Cardiac septum (tissue), 1 donor: ENCODE data around the gene SMARCC2. TPM values are rescaled to one million over a fixed set of nuclear protein-coding genes. Genes with fewer than 3 reads are reported as not detected.
"Not testable (repeated sequence)": the region's sequence is repeated elsewhere in the genome, so short reads cannot be mapped to it uniquely, and the experiment has no call there.

Source experiments
- DNase-seq: peaks from one replicate; pipeline ENCODE4 v3.0.0-alpha.2; 2020; ENCODE audit warnings: low spot score
- intact Hi-C: fragments of 100-400 bp; cut with DNase I; formaldehyde crosslinking; loops from one replicate; pipeline ENCODE4 v1.14.0; 2022
- total RNA-seq: library from RNA; stranded (reverse); fragmentation: NEBNext Ultra II Directional; extraction: Animal tissue kit (Norgen Biotek cat#: 25700); gene quantifications from one replicate; pipeline ENCODE4 v1.2.1, GENCODE V29; 2021
- donor health status: DM: no; HTN: no; CAD: no.

SMARCC2 gene
- total RNA-seq, 1 donor from 2014 or later = 71.5 TPM

DNA sequence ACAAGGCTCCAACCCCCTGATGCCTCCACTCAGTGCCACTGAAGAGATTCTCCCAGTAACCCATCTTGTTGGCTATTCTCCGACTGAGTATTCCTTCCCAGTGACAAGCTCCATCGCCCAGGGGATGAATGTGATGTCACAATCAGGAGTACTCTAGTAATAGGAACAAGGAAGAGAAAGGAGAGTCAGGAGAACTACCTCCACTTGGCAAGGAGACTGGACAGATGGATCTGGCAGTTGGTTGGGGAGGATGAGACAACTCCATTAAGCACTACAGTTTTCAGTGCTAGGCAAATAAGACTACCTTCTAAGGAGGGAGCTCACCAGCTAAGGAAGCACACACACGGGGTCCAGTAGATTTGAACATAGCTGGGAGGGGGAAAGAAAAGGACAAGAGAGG, 27.2 kb upstream of the SMARCC2 start:
- intact Hi-C loops = no loop called here
- no peak for DNase-seq

DNA sequence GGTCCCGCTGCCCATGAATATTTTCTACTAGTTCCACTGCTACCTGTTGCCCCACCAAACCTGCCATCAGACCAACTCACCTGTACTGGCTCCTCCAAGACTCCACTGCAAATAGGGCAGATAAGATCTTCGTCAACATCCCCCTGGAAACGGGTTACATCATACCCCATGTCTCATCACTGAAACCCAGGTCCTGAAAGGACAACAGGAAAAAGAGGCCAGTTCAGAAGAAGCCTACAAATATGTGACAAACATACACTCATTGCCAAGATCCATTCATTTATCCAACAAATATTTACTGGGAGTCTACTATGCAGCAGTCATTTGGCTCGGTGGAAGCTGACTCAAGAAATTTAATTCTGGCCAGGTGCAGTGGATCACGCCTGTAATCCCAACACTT, 24.6 kb upstream of the SMARCC2 start:
- DNase-seq = no peak
- intact Hi-C loops = no loop called here

DNA sequence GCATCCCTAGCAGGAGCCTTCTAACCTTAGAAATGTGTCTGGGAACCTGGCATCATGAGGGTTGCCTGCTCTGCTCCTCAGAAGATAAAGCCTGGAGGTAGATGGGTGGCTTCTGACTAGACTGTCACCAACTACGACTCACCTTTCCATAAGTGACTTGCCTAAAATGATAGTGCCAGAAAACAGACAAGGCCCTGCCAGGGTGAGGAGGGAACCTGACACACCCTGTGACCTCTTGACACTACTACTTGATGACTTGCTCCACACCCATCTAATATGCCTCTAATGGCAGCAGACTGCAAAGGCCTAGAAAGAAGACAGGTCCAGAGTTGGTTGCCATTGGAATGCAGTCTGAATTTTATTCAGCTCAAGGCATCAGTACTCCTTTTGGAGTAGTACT, 23.1 kb upstream of the SMARCC2 start:
- intact Hi-C loops = no loop called here
- no peak for DNase-seq

DNA sequence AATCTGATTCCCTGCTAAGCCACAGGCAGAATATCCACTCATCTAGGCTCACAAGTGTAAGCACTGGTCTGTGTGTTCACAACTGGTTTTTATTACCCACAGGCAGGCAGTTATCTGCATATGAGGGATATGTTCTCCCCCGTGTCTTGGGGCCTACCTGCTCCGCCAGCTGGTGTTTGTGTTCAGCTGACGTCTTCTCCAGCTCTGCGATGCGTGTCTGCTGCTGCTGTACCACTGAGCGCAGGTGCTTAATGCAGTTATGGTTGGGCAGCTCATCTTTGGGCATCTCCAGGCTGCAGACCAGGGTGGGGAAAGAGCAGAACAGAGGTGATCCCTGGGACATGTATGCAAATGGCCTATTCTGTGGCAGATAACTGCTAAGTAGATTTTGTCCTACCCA, 18.7 kb upstream of the SMARCC2 start:
- intact Hi-C loops = no loop called here
- no peak for DNase-seq

DNA sequence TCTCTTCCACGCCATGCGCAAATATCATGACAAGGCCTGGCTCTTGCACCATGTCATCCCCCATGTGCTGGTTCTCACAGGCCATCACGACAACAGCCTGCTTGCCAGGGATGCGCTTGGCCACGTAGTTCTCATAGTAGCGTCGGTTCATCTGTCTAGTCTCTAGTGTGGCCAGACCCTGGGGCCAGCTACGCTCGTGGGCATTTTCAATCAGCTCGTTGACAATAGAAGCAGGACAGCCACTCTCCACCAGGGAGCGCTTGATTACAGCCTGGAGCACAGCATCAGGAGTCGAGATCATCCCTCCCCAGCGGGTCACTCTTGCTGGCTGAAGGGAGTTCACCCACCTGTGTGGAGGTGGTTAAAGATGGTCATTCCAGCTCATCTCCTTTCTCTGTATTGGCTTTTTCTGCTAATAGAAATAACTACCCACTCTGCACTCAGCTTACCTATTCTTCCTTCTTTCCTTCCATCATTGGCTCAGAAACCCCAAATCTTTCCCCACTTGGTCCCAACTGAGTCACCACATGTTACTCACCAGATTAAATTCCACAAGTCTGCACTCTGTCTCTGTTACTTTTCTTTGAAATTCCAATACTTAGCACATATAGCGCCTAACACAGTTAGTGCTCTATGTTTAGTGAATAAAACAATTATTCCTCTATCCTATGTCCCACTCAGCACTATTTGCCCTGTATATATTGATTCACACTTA, 17.3 kb upstream of the SMARCC2 start:
- no peak for DNase-seq
- intact Hi-C loops = no loop called here

DNA sequence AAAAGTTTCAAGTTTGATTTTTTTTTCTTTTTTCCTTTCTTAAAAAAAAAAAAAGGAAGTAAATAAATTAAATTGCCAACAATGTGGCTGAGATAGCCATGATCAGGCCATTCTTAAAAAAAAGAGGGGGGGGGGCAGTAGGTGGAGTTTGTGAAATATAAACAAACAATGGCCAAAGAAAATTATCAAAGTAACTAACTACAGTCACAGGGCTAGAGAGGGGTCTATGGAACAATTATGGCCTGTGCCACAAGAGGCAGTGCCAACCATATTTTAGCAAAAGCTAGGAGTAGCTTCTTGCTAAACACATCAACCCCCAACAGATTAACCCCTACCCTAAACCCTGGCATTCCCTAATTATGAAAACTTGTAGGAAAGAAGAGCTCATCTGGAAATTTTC, 16.2 kb upstream of the SMARCC2 start:
- no peak for DNase-seq
- intact Hi-C loops = no loop called here

DNA sequence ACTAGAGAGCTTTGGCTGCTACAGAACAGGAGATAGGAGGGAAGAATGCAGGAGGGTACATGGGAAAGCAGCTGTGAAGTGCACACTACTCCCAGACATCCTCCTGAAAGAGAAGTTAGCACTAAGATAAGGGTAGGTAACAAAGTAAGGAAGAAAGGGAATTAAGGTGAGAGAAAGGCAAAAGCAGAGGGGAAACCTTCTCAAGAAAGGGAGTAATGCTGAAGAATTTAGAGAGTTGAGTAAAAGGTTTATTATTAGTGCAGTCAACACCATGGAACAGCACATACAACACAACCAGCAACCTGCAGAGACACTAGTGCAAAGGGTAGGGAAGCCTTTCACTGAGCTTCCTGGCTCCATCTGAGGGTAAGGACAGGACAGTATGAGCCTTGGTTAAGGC, 15.0 kb upstream of the SMARCC2 start:
- no peak for DNase-seq
- intact Hi-C loops = no loop called here

DNA sequence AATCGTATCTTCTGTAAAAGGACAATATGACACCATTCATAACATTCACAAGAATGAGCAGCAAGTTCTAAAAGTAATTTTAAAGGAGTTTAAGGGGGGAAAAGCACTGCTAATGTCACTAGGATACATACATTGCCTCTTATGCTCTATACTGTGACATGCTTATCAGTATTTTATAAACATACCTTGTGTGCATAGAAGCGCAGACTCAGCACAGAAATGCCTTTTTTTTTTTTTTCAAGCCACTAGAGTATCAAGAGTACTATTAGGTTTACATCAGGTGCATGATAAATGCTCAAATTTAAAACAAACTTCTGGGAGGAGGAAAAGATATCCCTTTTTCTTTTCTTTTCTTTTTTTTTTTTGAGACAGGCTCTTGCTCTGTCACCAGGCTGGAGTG, 13.6 kb upstream of the SMARCC2 start:
- DNase-seq = no peak
- intact Hi-C loops = no loop called here

DNA sequence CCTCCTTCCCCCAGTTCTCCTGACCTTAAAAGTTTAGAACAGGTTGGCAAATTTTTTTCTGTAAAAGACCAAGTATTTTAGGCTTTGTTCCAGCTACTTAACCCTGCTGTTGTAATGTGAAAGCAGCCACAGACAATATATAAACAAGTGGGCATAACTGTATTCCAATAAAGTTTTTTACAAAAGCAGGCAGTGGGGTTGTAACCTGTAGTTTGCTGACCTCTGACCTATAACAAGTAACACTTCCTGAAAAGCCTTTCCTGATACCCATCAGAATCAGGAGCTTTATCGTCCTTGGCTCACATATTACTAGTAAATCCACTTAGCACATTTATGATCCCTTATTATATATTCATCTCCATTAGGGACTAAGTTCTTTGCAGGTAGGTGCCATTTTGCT, 13.1 kb upstream of the SMARCC2 start:
- intact Hi-C loops = no loop called here
- no peak for DNase-seq

DNA sequence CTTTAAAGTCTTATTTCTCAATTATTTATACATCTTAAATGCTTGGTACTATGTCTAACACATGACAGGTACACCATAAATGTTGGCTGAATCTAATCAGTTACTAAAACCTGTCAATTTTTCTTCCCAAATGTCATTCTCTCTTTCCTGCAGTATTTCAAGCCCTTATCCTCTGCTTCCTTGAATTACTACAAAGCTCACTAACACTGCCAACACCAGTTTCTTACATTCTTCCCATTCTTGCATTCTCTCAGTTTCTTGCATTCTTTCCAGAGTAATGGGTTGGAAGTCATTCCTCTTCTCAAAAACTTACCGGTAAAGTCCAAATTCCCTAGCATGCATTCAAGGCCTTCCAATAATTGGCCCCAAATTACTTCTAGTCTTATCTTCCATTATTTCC, 9.6 kb upstream of the SMARCC2 start:
- no peak for DNase-seq
- intact Hi-C loops = no loop called here

DNA sequence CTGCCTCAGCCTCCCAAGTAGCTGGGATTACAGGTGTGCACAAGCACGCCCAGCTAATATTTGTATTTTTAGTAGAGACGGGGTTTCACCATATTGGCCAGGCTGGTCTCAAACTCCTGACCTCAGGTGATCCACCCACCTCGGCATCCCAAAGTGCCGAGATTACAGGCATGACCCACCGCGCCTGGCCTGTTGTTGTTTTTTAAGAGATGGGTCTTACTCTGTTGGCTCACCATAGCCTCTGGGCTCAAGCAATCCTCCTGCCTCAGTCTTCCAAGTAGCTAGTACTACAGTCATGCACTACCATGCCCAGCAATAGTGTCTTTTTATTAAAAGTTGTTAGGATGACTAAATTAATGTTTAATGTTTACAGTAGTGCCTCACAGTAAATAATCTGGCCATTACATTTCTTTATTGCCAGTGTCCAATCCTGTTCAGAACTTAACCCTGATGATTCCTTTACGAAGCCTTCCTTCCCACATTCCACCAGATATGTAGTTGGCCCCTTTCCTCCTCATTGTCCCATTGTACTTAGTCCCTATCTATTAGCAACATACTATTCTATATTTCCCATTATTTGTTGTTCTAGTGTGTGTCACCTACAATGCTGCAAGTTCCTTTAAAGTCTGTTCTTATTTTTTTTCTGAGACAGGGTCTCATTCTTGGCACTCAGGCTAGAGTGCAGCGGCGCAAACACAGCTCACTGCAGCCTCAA, 8.8 kb upstream of the SMARCC2 start:
- intact Hi-C loops = no loop called here

DNA sequence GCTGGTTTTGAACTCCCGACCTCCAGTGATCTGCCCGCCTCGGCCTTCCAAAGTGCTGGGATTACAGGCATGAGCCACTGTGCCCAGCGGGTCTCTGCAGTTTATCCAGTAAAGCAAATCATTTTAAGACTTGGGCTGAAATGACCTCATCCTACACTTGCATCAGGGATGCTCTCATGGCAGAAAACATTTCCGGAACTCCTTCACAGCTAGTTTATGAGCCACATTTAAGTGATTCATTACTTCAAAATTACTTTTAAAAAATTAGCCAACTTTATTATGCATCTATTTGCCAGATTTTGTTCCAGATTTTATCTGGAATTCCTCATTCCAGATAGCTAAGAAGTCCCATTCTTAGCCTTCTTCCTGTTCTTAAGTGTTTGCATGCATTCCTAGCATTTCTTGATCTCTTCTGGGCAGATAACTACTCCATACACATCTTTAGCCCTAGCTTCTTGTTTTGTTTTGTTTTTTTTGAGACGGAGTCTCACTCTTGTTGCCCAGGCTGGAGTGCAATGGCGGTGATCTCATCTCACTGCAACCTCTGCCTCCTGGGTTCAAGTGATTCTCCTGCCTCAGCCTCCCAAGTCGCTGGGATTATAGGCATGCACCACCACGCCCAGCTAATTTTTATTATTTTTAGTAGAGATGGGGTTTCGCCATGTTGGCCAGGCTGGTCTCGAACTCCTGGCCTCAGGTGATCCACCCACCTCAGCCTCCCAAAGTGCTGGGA, 7.7 kb upstream of the SMARCC2 start:
- DNase-seq, intact Hi-C loops: not testable (repeated sequence)

More for the DNA sequence above, 8.8 kb upstream of the SMARCC2 start:
- DNase-seq = no peak

DNA sequence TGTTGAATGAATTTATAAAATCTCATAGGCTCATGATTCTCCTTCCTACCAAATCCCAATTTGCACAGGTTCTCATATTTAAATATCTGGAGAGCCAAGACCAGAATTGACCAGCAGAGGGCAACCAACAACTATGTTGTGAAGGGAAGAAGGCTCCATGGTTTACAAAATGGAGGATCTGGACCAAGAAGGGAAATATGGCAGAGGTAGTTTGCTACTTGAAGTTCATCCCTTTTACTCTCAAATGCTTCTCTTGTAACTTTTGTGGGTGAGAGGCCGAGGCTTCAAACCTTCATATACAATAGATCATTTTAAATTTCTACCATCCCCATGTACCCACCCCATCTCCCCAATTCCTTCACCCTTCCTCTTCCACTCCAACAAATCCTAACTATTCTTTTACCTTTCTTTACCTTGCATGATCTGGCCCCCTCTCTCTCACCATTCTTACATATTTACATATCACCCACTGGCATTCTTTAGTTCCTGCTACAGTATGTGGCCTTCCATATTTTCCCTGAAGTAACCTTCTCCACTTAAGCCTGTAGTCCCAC, 3.8 kb upstream of the SMARCC2 start:
- intact Hi-C loops = loop anchor here (1.0 to 5.0 kb wide), 2 partner anchors 31 to 274 kb away; partner anchors contain the start of genes NABP2 and SPRYD4
- no peak for DNase-seq

DNA sequence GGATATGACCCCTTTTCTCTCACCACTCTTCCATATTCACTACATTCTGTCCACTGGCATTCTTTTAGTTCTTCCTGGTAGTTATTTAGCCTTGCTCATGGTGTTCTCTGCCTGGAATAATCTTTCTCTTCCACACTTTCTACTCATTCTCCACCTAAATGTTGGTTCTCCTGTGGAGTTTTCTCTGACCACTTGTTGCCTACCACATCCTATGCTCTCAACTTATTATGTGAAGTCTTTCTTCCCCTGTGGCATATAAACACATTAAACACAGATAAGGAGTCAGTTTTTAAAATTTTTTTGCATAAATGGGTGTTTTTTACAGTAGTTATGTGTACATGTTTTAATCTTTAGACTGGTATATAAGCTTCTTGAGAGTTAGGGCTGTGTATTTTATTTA, 3.3 kb upstream of the SMARCC2 start:
- intact Hi-C loops = loop anchor here (5.0 kb wide), 1 partner anchor 275 kb away; the partner anchor contains the start of gene SPRYD4
- no peak for DNase-seq

DNA sequence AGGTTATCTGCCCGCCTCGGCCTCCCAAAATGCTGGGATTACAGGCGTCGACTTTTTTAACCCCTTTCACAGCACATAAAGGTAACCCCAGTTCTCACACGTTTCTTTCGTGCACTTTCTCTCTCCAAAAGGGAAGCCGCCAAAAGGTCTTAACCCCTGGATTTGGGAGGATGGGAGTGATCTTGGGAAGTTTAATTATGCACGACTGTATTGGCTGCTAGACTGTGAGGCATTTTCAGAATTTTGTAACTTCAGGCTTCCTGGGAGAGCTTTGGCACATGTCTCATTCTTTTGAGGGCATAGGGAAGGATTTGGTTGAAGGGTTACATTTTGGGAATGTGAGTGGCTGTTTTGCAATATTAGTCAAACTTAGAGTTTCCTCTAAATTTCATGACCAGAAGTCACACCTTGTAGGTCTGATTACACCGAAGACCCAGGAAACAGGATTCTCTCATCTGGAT, 1.4 kb upstream of the SMARCC2 start:
- intact Hi-C loops = loop anchor here (5.0 kb wide), 1 partner anchor 277 kb away; the partner anchor contains the start of gene SPRYD4
- DNase-seq = no peak

DNA sequence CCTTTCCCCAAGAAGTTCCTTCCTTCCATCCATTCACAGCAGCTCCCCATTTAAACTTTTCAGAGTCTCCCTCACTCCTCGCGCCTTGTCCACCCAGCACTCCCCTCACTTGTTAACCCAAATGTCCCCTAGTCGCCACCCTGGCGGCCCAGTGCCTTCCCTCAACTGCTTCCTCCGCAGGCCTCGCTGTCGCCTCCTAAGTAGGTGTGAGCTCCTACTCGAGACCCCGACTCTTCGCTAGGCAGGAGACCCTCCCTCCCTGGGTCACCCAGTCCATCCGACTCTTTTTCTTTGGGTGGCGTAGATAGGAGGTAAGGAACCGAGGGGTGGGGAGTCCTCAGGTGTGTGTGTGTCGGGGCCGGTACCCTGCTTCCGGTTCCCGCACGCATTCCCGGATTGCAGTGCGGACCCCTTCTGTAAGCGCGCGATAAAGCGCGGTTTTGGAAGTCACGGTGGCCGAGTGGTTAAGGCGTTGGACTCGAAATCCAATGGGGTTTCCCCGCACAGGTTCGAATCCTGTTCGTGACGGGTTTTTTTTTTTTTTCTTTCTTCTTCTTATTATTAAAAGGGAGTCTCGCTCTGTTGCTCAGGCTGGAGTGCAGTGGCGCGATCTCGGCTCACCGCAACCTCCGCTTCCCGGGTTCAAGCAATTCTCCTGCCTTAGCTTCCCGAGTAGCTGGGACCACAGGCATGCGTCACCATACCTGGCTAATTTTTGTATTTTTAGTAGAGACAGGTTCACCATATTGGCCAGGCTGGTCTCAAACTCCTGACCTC, 823 bp upstream of the SMARCC2 start:
- DNase-seq = peak; percentile 78
- intact Hi-C loops = loop anchor here (1.0 to 5.0 kb wide), 4 partner anchors 31 to 277 kb away; partner anchors contain the start of genes MYL6, SPRYD4 and ZC3H10

DNA sequence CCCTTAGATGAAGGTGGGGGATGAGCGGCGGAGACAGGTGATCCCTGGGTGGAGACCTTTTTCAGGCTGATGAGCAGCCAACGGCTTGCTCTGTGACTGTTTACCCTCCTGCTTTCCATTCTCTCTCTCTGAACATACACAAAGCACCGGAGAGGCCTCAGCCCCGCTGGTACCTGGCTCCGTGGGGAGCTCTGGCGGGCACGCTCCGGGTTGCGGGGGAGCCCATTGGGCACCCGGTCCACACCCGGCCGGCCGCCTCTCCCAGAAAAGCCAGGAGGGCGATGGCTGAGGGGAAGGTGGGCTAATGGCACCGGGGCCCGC, 545 bp downstream of the SMARCC2 start:
- intact Hi-C loops = loop anchor here (1.0 to 2.0 kb wide), 3 partner anchors 30 to 70 kb away; partner anchors contain the start of genes MYL6 and ZC3H10
- DNase-seq = no peak

DNA sequence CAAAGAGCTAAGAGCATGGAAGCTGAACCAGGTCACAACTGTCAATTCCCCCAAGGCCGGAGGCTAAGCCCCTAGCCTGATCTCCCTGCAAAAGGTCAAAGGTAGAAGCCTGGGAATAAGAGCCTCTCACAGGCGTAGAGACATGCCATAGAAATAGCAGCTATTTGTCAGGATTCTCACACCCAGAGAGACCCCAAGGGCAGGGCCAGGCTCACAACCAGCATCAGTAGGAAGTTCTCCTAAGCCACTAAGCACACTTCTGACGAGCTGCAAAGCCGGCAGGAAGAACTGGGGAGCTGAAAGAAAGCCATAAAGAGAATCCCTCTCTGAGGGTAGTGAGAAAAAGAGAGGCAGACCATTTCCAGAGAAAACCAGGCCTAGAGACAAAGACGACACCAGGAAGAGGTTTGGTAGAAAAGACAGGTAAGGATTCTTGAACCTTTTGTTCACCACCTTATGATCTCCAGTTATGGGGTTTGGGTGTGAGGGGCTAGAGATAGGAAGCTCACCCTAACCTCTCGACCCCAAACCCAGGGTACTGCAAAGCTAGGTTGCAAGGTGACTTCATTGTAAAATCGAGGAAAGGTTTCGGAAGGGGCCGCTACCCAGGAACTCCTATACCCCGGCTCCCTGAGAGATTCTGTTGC, 1.0 kb downstream of the SMARCC2 start:
- DNase-seq = no peak
- intact Hi-C loops = loop anchor here (2.0 kb wide), 2 partner anchors 29 to 69 kb away; partner anchors contain the start of genes MYL6 and ZC3H10

DNA sequence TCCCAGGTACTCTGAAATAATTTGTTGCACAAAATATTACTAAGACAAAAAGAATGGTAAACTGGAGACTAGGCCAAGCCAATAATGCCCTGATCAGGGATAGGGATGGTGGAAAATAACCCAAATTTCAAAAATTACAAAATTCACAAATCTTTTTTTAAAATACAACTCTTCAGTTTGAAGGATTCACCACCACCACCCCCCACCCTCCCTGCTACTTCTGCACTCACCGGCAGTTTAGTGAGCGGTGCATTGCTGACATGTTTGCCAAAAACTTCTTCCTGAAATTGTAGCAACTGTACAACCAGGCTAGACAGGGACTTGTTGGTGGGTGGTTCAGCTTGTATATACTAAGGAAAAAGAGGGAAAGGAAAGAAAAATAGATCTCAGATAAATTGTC, 2.3 kb downstream of the SMARCC2 start:
- intact Hi-C loops = no loop called here
- no peak for DNase-seq
